BE2C (cell line): Measurements from ENCODE around the gene TPM3.

ENCODE experiments used
- DNase-seq: peaks from one replicate; pipeline ENCODE4 v3.0.0-alpha.2; 2020
- H3K27me3 ChIP-seq: fragments of 250-450 bp; sonication (Bioruptor Pico); 2 replicates; pipeline ENCODE4 v1.5.1; 2020; ENCODE audit warnings: mild to moderate bottlenecking
- H3K36me3 ChIP-seq: fragments of 250-450 bp; sonication (Bioruptor Pico); 2 replicates; pipeline ENCODE4 v1.5.1; 2020; ENCODE audit warnings: mild to moderate bottlenecking
- H3K4me1 ChIP-seq: fragments of 250-450 bp; sonication (Bioruptor Pico); 2 replicates; pipeline ENCODE4 v1.5.1; 2020
- H3K4me3 ChIP-seq: 2 replicates; pipeline ENCODE4 v1.5.1; 2011; ENCODE audit warnings: low read depth, low read length
- H3K9me3 ChIP-seq: fragments of 250-450 bp; sonication (Bioruptor Pico); 2 replicates; pipeline ENCODE4 v1.5.1; 2020
- CTCF ChIP-seq: IDR thresholded peaks from 2 replicates; pipeline ENCODE4 v1.5.1; 2012; ENCODE audit warnings: mild to moderate bottlenecking, low read depth, low read length

TPM3 gene

DNA sequence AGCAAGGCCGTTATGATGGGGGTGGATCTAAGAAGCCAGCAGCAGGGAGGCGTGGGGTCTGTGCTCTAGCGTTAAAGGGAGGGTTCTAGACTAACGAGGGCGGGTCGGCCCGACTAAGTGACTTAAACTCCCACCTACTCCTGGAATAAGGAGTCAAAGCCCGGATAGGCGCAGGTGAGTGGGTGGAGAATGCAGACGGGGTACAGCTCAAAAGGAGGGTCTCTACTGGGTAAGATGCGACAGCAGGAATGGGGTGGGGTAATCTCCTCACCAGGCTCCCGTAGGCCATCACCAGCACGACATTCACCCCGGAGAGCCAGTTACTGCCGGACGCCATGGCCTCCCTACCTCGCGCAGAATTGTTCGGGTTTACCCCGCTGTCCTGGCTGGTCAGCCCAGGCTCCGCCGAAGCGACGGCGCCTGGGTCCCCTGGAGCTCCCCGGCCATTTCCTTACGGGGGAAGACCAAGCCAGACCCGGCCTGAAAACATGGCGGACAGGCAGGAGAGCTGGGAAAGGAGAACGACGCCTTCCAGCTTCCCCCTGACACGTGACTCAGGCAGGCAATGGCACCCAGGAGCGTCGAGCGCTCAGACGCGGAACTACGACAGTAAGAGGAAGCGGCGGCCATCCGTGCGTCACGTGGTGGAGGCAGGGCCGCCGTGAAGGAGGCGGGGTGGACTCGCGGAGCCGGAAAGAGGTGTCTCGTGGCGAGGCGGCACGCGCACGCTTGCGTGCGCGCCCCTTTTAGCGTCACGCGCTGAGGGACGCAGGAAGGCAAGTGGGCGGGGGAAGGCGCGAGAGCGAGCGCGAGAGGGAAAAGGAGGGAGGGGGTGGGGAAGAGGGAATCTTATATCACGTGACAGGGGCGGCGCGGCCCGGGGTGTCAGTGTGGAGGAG is 28.4 kb upstream of the TPM3 start, which contains the start of gene UBAP2L:
UBAP2L (plus strand) TSS at position 885 of the 899 bp plus-strand sequence. CDS start 4,169 bp downstream, outside the sequence.
- no peaks in the 10 kb centered on the region for H3K4me1 ChIP-seq
- no peak for TF ChIP-seq CTCF
- peak within 1 kb of the TSS; percentile 92 for H3K4me3 ChIP-seq
- no peaks in the 10 kb centered on the region for H3K9me3 ChIP-seq
- H3K36me3 ChIP-seq: peaks cover 58% of the 10 kb centered on the region
- peak; percentile 99 for DNase-seq
- H3K27me3 ChIP-seq: no peaks in the 10 kb centered on the region

- no peaks in the 10 kb centered on the region for H3K4me1 ChIP-seq
- H3K27me3 ChIP-seq: no peaks in the 10 kb centered on the region
- peak overlapping the region; percentile 92 for H3K4me3 ChIP-seq
- TF ChIP-seq CTCF: no peak
- no peaks in the 10 kb centered on the region for H3K9me3 ChIP-seq
- H3K36me3 ChIP-seq: peaks cover 51% of the 10 kb centered on the region
- no peak for DNase-seq
Measured at GRCh38 chr1:154219541-154219940, 27.6 kb upstream of the TPM3 start.

DNA sequence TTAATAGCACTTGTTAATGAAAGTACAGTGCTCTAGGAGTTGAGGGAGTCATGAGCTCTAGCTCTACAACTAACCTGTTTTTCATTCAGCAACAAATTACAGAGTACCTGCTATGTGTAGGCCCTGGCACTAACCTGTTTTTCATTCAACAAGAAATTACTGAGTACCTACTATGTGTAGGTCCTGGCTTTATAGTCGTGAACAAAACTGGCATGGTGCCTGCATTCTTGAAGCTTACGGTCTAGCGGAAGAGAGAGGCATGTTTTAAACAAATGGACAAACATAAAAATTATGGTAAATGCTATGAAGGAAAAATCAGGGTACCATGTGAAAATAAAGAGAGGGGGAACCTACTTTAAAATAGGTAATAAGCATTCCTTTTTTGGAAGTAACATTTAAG is 26.6 kb upstream of the TPM3 start:
- Histone ChIP-seq H3K36me3 (peaks cover 57% of the 10 kb centered on the region), H3K9me3 (no peaks in the 10 kb centered on the region), H3K4me3 (peak overlapping the region; percentile 92), H3K27me3 (no peaks in the 10 kb centered on the region), H3K4me1 (no peaks in the 10 kb centered on the region)
- no peak for DNase-seq
- no peak for TF ChIP-seq CTCF

- Histone ChIP-seq H3K4me1 (no peaks in the 10 kb centered on the region), H3K4me3 (no peak overlapping the region), H3K27me3 (no peaks in the 10 kb centered on the region), H3K36me3 (peaks cover 79% of the 10 kb centered on the region), H3K9me3 (no peaks in the 10 kb centered on the region)
- TF ChIP-seq CTCF: no peak
- no peak for DNase-seq
Measured at GRCh38 chr1:154213274-154213673, 21.4 kb upstream of the TPM3 start.

GRCh38 chr1:154212083-154212482 is 20.2 kb upstream of the TPM3 start:
- H3K4me1 ChIP-seq: no peaks in the 10 kb centered on the region
- H3K4me3 ChIP-seq: no peak overlapping the region
- DNase-seq: no peak
- TF ChIP-seq CTCF: no peak
- no peaks in the 10 kb centered on the region for H3K9me3 ChIP-seq
- peaks cover 77% of the 10 kb centered on the region for H3K36me3 ChIP-seq
- no peaks in the 10 kb centered on the region for H3K27me3 ChIP-seq
